NCI-H1694 (cell line): Measurements from ENCODE around the gene DCAKD.
"Not testable (repeated sequence)": the region's sequence is repeated elsewhere in the genome, so short reads cannot be mapped to it uniquely, and the experiment has no call there.

Source experiments
- DNase-seq: peaks from one replicate; lab custom pipeline; 2025; lab: John Stamatoyannopoulos, UW

The DCAKD gene

DNA sequence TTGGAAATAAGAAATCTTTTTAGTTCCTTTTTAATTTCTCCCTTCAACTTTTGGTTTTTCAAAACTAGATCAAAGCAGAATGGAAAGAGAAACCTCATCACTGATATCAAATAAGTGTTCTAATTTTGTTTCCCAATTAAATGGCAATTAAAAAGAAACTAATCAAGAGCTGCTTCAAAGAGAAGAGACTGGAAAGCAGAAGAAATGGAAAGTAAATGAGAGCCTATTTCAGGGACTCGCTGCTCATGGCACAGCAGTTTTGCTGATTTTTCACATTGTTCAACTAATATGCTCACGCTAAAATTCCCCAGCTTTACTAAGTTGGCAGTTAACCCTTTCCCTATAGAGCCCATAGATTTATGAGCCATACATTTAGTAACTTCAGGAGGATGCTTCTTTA is 16.2 kb upstream of the DCAKD start:
- no peak for DNase-seq

DNA sequence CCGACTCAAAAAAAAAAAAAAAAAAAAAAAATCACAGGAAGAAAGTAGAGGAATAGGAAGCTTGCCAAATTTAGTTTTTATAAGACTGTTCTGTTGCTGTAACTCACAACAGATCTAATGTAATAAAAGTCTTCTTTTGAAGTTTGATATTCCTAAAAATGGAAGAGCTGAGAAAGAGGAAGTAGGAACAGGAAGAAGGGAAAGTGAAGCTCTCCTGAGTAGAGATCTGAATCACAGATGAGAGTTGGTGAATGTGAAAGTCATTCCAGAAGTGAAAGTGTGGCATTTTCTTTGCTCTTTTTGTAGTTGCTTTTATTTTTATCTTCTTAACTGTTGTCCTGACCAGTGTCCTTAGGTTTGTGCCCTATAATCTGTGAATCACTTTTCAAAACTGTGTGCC is 11.8 kb upstream of the DCAKD start:
- DNase-seq: no peak

DNA sequence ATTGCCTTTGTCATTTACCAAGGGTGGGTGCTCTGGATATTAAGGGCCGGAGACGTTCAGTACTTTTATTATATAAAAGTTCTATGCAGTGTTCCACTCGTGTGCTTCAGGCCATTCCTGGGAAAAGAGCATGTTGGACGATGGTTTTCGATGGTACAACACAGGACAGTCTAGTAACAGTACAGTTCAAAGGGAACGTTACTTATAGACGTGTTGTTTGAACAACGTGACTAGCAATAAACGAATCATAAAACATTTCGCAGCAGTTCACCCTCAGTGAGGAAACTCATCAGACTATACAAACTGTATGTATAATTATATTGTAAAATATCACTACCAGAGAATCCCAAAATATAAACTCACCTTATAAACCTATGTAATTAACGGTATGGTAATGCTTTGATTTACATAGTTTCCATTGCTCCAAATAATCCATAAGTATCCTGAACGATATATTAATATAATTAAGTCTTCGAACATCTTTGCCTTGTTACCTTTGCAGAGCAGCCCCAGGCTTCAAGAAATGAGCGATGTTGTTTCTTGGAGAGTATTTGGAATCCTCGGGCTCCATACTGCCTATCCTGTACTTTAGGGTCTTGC is 10.3 kb upstream of the DCAKD start:
- no peak for DNase-seq

DNA sequence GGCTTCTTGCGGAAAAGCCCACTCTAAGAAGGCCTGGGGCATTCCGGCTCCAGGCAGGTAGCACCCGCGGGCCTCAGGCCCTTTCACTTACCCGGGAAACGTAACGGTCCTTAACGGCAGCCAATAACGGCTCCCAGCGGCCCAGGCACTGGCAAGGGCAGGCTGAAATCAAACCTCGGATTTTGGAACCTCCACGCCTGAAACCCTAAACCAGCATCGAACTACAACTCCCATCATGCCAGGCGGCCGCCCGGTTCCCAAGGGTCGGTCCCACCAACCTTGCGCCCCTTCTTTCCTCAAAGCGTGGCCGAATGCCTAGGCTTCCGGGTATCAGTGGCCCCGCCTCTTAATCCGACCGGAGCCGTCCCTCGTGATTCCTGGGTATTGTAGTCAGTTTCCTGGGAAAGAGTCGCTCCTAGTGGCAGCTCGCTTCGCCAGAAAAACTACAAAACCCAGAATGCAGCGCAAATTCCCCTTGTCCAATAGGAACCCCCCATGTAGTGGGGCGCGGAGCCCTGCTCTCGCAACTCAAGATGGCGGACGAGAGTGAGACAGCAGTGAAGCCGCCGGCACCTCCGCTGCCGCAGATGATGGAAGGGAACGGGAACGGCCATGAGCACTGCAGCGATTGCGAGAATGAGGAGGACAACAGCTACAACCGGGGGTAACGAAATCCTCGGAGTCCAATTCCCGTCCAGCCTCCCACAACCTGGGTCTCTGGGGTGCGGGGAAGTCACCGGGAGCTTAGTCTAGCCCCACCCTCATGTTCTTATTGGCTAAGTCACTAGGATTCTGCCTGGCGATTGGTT is 9.6 kb upstream of the DCAKD start, which contains the start of gene NMT1:
TSS of gene NMT1 (plus strand) at position 521 of the 809 bp plus-strand sequence. CDS start at position 534, 13 bp downstream.
- DNase-seq: peak; percentile 100

DNA sequence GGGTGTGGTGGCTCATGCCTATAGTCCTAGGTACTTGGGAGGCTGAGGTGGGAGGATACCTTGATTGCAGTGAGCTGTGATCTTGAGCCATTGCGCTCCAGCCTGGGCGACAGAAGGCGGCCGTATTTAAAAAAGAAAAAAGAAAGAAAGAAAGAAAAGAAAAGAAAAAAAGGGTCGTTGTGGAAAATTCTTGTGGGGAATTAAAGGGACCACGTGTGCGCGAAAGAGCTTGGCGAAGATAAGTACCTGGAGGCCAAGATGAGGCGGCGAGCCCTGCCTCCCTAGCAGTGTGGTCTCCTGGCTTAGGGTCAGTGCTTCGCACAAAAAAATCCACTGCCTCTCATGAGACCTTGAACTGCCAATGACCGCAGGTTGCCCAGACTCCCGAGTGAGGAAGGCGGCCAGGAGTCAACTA is 9.0 kb upstream of the DCAKD start:
- no peak for DNase-seq

DNA sequence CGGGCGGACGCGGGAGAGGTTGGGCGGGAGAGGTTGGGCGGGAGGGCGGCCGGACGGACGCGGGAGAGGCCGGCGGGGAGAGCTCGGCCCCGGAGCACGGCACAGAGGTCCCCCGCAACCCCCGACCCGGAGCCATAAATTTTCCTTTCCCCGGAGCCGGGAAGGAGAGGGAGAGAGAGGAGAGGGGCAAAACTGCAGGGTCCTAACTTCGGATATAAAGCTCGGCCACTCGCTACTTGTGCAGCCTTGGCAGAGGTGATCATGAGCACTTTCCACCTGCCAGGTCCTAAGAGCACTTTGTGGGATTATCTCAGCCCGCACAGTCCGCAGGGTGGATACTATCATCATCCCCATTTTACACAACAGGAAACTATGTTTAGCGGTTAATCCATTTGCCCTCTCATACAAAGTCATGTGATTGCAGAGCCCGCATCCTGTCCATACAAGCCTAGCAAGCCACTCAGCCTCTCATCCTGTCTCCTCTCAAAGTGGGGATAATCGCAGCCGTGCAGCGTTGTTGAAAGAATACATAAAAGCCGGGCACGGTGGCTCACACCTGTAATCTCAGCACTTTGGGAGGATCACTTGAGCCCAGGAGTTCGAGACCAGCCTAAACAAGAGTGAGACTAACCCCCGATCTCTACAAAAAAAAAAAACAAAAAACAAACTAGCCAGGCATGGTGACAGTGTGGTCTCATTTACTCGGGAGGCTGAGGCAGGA is 780 bp upstream of the DCAKD start:
- no peak for DNase-seq

DNA sequence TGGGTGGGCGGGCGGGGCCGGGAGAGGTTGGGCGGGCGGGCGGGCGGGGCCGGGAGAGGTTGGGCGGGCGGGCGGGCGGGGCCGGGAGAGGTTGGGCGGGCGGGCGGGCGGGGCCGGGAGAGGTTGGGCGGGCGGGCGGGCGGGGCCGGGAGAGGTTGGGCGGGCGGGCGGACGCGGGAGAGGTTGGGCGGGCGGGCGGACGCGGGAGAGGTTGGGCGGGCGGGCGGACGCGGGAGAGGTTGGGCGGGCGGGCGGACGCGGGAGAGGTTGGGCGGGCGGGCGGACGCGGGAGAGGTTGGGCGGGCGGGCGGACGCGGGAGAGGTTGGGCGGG is 254 bp upstream of the DCAKD start:
- DNase-seq: not testable (repeated sequence)

DNA sequence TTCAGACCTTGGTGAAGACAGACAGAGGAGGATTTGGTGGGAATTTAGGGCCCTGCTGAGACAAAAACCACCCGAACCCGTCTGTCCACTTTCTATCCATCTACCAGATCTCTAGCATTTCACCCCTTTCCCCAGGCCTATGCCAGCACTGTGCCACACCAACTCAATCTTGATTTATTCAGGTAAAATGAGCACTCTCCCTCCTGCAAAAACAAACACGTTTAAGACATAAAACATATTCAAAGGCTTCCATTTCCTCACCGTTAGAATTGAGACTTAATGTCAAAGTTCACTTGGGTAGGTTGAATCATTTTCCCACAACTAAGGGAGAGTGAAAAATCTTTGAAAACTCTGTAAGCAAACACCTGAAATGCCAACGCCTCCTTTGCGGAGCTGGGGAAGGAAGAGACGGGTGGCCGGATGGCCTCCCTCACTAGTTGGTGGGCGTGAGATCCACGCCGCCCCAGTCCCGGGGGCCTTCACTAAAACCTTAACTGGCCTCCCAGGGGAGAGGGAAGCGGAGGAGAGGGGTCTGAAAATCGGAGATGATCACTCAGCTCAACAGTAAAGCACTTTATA is 862 bp downstream of the DCAKD start:
- no peak for DNase-seq

DNA sequence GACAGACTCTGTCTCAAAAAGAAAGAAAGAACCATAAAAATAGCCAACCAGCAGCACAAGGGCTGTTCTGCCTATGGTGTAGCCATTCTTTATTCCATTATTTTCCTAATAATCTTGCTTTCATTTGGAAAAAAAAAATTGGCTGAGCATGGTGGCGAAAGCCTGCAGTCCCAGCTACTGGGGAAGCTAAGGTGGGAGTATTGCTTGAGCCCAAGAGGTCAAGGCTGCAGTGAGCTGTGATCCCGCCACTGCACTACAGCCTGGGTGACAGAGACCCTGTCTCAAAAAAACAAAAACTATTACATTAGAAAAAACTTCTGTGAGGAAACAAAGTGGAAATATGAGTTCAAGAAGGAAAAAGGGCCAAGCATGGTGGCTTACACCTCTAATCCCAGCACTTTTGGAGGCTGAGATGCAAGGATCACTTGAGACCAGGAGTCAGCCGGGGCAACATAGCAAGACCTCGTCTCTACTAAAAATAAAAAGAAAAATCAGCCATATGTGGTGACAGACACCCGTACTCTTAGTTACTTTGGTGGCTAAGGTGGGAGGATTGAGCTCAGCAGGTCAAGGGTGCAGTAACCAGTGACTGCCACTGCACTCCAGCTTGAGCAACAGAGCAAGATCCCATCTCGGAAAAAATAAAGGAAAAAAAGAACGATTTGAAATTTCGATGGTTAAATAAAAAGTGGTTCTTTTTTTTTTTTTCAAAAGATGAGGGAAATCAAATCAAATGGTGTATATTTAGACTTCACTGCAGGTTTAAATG is 2.5 kb downstream of the DCAKD start:
- no peak for DNase-seq

DNA sequence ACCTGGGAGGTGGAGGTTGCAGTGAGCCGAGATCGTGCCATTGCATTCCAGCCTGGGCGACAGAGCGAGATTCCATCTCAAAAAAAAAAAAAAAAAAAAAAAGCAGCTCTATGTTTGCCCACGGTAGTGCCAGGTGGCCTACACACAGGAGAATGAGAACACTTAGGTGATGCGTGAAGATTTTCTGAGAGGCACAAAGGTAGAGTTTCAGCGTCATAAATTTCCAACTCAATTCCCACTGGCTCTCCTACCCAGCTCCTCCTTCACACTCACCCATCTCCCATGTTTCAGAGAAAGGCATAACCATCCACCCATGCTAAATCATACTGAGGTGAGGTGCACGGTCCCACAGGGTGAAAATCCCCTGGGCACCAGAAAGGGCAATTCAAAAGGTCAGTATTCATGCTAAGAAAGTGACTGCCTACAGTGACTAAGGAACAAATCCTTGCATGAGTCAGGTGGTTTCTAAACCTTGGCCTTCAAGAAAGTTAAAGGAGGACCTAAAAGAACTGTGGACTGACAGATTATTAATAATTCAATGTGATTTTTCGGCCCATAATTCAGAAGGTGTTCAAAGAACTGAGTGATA is 4.8 kb downstream of the DCAKD start:
- DNase-seq: no peak

DNA sequence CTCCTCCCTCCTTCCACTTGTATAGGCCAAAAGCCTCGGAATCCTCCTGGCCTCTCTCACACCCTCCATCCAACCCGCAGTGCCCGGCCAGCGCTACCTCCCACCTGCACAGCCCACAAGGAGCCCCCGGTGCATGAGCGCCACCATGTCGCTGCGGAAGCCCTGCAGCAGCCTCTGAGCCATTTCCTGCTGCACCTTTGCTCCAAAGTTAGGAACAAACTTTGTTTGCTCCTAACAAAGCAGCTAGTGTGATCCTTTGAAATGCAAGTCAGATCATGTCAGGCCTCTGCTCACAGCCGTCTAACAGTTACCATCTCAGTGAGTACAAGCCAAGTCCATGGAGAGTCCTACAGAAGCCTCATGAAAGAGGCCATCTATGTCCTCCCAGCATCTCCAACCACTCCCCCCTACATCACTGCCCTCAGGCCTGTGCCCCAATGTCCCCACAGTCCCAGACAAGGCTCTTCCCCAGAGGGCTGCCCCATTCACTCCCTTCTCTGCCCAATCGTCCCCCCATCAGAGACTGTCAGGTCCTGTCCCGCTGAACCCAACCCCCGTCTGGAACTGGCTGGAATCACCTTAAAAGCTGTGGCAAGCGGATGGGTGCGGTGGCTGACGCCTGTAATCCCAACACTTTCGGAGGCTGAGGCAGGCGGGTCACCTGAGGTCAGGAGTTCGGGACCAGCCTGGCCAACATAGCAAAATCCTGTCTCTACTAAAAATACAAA is 7.5 kb downstream of the DCAKD start:
- DNase-seq: no peak

DNA sequence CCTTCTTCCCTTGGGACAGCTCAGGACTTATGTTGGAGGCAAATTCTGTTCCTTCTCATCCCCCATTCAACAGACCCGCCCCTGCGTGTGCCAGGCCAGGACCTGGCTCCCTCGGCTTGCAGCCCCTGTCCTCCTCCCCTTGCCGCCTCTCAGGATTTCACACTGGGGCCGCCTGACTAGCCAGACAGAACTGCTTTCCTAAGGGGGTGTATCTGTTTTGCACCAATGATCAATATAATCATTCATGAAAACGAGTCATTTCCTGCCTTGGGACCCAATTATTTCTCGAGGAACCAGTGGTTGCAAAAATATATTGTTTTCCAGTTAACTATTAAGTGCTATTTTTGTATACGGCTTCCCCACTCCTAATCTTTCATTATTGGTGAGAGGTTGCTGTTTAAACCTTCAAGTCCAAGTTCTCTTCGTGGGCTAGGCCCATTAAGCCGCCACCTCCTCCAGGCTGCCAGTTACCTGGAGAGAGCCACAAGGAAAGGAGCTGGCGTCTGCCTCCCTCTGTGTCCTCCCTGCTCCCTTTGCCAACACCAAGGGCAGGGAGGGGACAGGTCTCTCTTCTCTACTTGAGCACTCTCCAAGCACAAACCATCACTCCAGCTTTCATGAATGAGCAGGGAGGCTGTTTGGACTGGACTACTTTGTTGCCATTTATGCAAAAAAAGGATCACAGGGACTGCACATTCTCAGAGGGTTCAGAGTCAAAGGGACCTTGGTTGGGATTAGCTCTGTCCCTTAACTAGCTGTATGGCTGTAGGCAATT is 8.9 kb downstream of the DCAKD start:
- no peak for DNase-seq

DNA sequence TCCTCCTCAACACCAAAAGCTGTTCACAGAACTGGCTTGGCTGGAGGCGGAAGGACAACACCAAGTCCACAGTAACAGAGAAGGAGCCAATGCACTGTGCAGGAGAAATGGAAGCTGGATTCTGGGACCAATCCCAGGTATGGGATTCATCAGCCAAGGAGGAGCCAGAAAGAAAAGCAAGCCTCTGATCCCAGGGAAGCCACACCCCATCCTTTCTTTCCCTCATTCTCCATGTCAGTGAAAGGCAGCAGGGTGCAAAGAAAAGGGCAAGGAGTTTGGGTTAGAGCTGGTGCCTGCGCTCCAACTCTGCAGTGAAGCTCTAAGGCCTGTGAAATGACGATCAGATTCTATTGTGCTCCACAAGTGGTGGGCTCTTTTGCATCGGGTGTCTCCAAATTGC is 11.0 kb downstream of the DCAKD start:
- DNase-seq: no peak

DNA sequence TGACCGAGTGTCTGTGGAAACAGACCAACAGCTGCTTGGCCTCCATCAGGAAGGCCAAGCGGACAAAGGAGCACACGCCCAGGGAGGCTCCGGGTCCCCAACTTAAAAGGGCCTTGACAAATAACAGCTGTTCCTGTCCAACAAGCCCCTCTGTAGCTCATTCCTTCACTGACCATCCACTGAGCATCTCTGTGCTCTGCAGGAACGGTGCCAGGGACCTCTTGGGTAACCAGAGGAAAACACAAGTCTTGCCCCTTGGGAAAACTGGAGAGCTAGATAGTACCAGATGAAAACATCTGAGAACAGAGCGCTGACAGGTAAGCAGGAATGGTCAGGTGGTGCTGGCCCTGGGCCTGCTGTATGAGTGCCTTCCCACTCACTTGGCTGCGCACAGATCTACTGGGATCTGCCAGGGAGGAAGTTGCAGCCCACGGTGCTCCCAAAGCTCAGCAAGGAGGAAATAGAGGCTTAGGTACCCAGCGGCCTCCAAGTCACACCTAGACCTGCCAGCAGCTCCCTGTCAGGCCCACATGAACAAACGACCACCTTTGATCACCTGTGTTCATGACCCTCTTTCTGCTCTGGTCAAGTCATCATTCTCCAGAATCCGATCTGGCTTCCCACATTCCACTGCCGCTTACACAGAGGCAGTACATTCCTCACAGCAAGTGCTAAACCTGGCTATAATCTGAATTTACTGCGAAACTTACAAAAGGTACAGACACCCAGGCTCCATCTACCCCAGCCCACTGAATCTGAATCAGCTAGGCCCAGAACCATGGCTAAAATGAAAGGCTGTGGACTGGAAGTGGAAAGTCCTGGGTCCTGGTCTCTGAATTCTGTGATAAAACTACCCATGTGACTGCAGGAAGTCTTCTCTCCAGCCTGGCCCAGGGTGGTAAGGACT is 12.5 kb downstream of the DCAKD start:
- no peak for DNase-seq

DNA sequence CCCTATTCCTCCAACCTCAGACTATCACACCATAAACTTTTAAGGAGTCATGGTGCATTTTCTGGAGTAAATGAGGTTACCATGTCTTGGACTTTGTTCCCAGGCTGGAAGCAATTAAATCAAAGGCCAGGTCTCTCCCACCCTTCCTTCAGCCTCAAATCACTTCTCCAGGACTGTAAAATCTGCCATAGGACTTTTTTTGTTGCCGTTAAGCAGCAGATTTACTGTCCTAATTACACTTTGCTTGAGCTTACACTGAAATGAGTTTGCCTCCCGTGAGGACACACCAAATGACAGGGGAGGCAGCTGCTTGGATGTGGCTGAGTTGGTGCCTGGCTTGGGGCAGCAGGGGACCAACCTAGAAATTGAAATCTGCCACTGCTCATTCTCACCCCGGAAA is 14.7 kb downstream of the DCAKD start:
- DNase-seq: no peak

DNA sequence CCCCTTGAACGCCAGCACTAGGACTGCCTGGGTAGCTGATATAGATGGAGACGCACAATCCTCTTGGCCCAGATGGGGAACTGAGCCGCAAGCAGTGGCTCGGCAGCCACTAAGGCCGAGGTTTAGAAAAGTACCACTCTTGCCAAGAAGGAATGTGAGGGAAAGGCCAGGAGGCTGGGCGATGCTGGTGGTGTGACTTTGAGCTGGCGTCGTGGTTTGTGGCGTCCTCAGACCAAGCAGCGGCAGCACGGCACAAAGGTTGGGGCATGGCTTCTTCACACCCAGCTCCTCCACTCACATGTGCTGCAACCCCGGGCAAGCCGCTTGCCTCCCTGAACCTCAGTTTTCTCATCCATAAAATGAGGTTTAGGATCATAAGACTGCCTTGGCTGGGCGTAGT is 15.6 kb downstream of the DCAKD start:
- no peak for DNase-seq

DNA sequence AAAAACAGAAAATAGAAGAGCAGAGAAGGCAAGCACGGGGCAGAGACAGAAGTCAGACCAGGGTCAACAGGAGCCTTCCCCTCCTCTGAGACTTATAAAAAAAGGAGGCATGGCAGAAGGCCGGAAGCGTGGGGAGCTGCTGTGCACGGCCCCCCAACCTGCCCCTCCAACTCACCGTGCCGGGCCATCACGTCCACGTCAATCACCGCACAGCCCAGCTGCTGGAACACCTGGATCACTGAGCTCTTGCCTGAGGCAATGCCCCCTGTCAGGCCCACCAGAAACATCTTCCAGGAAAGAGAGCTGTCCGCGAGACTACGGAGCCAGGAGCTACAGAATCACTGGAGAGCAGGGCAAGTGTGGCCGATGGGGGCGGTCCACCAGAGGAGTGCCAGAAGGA is 16.8 kb downstream of the DCAKD start:
- no peak for DNase-seq

DNA sequence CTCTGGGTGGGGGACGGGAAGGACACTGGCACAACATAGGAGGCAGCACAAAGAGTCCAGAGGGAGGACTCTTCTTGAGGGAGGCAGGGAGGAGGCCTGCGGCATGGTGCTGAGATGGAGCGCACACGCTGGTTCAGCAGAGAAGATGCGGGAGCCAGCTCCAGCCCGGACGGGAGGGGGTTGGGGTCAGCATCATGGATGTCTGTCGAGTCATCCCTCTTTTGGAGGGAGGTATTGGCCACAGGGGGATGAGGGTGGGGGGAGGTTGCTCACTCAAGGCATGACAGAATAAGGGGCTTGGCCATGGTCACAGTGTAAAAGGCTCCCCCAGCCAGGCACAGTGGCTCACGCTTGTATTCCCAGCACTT is 19.3 kb downstream of the DCAKD start:
- no peak for DNase-seq
